ENCODE results near the gene C1orf232.

The C1orf232 gene

DNA sequence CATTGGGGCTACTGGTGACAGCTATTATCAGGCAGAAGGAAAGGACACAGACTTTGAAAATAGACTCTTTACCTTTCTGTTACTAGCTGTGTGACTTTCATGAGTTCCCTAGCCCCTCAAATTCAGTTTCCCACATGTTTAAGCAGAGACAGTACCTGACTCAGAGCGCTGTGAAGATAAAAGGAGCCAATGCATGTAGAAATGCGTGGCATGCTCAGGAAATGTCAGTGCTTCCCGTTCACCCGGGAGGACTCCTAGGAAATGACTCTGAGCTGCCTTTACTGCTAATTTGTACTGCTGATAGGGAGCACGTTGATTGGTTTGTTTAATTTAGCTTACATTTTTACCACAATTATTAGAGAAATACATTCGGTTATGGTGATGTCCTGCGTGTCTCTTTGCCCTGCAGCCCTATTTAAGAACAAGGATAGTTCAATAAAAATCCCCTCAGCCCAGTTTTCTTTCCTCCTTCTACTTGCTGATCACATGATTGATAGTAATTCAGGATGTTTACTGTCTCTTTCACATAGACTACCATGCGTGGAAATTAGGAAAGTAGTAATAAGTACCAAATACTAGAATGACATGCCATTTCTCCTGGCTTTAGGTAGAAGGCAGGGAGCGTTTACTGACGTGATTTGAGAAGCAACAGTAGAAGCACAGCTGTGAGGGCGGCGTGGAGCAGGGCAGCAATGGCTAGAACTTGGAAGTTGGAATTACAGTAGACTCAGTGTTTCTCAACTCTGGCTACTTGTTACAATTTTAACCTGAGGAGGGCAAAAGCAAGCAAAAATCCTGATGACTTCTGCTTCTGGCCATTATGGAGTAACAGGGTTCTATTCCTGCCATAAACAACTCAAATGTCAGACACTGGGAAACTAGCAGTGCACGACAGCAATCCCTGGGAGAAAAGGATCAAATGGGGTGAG, 41.3 kb downstream of the C1orf232 start:
- no peaks in the 10 kb centered on the region for H3K9me3 ChIP-seq (ENCODE audit: insufficient read depth, low read depth, low read length)
- no peak overlapping the region for H3K9ac ChIP-seq (ENCODE audit: low read depth, low read length)
- peaks cover 5% of the 10 kb centered on the region; the same call in 1 of the 2 replicates for H3K4me1 ChIP-seq (ENCODE audit: insufficient read depth, low read length)
- H3K4me3 ChIP-seq (ENCODE audit: low read length), result no peak overlapping the region
- H3K36me3 ChIP-seq (ENCODE audit: insufficient read depth, low read depth, low read length), result peaks cover 4% of the 10 kb centered on the region; the same call in 1 of the 2 replicates
- H3K27me3 ChIP-seq (ENCODE audit: insufficient read depth, low read length), result no peaks in the 10 kb centered on the region
- no peak overlapping the region for H3K27ac ChIP-seq (ENCODE audit: low read length)

DNA sequence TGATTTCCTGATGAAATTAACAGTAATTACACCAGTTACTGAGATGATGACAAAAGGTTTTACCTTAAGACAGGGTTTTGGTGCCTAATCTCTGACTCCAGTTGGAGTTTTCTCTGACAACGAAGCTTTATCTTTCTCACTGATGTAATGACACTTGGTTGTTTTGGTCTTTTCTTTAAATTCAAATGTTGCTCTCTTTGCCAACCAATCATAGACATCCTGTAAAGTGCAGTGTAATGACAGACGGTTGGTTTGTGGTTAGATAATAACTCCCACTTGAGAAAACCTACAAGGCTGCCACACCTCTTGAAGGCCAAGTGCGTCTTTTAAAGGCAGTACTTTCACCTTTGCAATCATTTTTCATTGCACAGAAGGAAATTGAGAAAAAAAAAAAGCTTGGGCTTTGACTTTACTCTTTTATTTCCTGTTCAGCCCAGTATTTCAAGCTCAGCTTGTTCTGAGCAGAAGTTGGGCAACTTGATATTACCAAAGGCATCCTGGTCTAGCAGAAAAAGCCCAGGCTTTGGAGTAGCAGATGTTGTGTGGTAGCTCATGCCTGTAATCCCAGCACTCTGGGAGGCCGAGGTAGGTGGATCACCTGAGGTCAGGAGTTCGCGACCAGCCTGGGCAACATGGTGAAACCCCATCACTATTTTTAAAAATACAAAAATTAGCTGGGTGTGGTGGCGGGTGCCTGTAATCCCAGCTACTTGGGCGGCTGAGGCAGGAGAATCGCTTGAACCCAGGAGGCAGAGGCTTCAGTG, 42.3 kb downstream of the C1orf232 start:
- peaks cover 12% of the 10 kb centered on the region; the same call in 1 of the 2 replicates for H3K36me3 ChIP-seq (ENCODE audit: insufficient read depth, low read depth, low read length)
- no peak overlapping the region for H3K9ac ChIP-seq (ENCODE audit: low read depth, low read length)
- H3K4me1 ChIP-seq (ENCODE audit: insufficient read depth, low read length), result peaks cover 5% of the 10 kb centered on the region; the same call in 1 of the 2 replicates
- H3K27ac ChIP-seq (ENCODE audit: low read length), result no peak overlapping the region
- no peaks in the 10 kb centered on the region for H3K27me3 ChIP-seq (ENCODE audit: insufficient read depth, low read length)
- no peaks in the 10 kb centered on the region for H3K9me3 ChIP-seq (ENCODE audit: insufficient read depth, low read depth, low read length)
- no peak overlapping the region for H3K4me3 ChIP-seq (ENCODE audit: low read length)

DNA sequence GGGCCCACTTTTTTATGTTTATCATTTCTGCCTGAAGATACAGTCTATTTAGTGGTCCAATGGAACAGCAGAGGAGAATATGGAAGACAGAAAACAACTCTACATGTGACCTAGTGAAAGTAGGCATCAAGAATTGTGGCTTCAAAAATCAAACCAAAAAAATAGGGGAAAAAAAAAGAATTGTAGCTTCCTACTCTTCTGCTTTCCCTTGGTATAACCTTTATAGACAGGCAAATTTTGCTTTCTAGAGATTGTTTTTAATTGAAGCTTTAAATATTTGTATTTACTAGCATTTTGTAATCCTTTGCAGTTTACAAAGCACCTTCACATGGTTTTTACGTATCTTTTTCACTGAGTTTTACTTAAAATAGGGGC, 42.8 kb downstream of the C1orf232 start:
- H3K27ac ChIP-seq (ENCODE audit: low read length), result no peak overlapping the region
- H3K4me3 ChIP-seq (ENCODE audit: low read length), result no peak overlapping the region
- H3K9ac ChIP-seq (ENCODE audit: low read depth, low read length), result no peak overlapping the region

DNA sequence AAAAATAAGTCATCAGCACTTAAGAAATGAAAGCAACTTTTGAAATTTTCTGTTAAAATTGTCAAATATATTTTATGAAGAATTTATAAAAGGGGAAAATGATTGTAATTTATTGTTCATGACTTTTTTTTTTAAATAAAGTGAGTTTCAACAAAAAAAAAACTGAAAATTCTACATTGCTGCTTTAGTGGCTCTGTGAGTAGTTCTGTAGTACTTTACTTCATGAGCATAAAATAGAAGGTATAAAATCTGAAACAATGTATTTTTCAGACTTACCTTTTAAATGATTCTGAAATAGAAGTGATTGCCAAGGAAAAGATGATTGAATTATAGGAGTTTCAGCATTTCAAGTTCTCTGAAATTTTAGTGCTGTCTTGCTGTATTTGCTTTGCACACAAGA, 43.4 kb downstream of the C1orf232 start:
- no peak overlapping the region for H3K4me3 ChIP-seq (ENCODE audit: low read length)
- H3K27ac ChIP-seq (ENCODE audit: low read length), result no peak overlapping the region
- H3K36me3 ChIP-seq (ENCODE audit: insufficient read depth, low read depth, low read length), result peaks cover 12% of the 10 kb centered on the region; the same call in 1 of the 2 replicates
- H3K9ac ChIP-seq (ENCODE audit: low read depth, low read length), result no peak overlapping the region
- no peaks in the 10 kb centered on the region for H3K9me3 ChIP-seq (ENCODE audit: insufficient read depth, low read depth, low read length)
- no peaks in the 10 kb centered on the region for H3K27me3 ChIP-seq (ENCODE audit: insufficient read depth, low read length)
- peaks cover 5% of the 10 kb centered on the region; the same call in 1 of the 2 replicates for H3K4me1 ChIP-seq (ENCODE audit: insufficient read depth, low read length)

More for the DNA sequence above, 42.8 kb downstream of the C1orf232 start:
- Histone ChIP-seq H3K9me3 (ENCODE audit: insufficient read depth, low read depth, low read length) (no peaks in the 10 kb centered on the region), H3K27me3 (ENCODE audit: insufficient read depth, low read length) (no peaks in the 10 kb centered on the region), H3K36me3 (ENCODE audit: insufficient read depth, low read depth, low read length) (peaks cover 12% of the 10 kb centered on the region; the same call in 1 of the 2 replicates), H3K4me1 (ENCODE audit: insufficient read depth, low read length) (peaks cover 5% of the 10 kb centered on the region; the same call in 1 of the 2 replicates)

DNA sequence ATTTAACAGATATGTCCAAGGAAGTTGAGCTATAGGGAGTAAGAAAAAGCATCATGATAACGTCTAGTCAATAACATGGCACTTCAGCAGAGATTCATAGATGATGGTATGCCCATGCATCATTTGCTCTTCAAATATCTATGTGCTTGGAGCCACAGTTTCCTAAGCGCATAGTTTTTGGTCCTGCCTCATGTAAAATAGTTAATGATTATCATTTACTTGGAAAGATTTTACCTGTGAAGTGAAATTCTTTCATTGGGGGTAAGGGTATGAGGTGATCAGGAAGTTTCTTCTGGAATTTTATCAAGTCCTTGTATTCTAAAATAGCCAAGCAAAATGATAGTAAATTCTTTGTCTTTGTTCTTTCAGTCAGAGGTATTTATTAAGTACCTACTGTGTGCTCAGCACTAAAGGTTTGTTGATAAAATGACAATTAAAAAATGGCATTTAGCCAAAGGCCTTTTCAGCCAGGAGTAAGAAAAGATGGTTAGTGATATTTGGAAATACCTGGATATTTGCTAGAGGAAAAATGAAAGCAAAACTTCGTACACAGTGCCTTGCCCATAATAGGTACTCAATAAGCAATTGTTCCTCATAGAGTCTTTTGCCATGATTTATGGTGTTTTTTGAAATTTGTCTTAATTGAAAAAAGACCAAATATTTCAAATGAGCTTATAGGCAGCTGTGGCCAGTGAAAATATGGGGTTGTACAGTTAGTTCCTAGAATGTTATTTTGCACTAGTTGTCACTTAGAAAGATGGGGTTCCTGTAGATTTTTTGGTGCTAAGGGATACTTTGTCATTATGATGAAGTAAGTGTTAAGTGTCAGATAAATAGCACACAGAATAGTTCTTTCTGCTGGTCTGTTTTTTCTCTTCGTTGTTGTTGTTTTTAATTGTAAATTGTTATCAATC, 44.1 kb downstream of the C1orf232 start:
- Histone ChIP-seq H3K9ac (ENCODE audit: low read depth, low read length) (no peak overlapping the region), H3K4me1 (ENCODE audit: insufficient read depth, low read length) (peaks cover 5% of the 10 kb centered on the region; the same call in 1 of the 2 replicates), H3K27me3 (ENCODE audit: insufficient read depth, low read length) (no peaks in the 10 kb centered on the region), H3K36me3 (ENCODE audit: insufficient read depth, low read depth, low read length) (peaks cover 12% of the 10 kb centered on the region; the same call in 1 of the 2 replicates), H3K27ac (ENCODE audit: low read length) (no peak overlapping the region), H3K4me3 (ENCODE audit: low read length) (no peak overlapping the region), H3K9me3 (ENCODE audit: insufficient read depth, low read depth, low read length) (no peaks in the 10 kb centered on the region)

DNA sequence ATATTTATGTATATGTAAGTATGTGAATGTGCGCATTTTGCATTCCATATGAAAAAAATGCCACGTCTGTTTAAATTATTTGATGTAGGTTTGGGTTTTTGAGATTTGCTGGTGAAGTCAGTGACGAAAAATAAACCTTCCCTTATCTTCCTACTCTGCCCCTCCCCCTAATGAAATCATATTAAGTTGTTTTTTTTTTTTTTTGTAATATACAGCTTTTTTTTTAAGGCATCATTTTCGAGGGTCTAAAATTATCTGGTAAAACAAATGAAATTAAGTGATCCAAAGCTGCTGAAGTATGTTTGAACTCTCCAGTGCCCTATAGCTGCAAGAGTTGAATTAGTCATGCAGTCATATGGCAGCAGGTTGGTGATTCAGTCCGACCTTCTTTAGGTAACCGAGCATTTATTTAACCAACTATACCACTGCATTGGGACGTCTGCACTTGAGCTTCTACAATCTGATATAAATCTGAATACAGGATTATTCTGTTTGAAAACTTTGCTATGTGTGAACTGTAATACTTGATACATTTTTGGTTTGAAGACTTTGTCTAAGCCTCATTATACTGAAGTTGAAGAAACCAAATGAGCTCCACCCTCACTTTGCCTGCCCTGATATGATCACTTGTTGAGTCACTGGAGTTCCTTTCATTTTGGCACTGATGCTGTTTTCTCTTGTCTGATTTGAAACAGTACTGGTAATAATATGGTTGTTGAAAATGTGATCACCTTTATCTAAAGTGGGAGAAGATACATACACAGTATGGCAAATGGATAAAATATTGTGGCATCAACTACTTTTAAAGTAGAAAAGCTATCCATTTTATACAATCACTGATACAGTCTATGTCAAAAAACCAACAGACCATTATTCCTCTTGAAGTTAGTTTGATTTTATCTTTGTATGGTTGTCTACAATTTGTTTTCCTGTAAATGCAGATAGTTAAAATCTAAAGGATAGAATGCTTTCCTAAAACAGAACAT, 45.5 kb downstream of the C1orf232 start:
- Histone ChIP-seq H3K36me3 (ENCODE audit: insufficient read depth, low read depth, low read length) (peaks cover 20% of the 10 kb centered on the region), H3K9me3 (ENCODE audit: insufficient read depth, low read depth, low read length) (no peaks in the 10 kb centered on the region), H3K27me3 (ENCODE audit: insufficient read depth, low read length) (no peaks in the 10 kb centered on the region), H3K27ac (ENCODE audit: low read length) (no peak overlapping the region), H3K9ac (ENCODE audit: low read depth, low read length) (no peak overlapping the region), H3K4me1 (ENCODE audit: insufficient read depth, low read length) (peaks cover 5% of the 10 kb centered on the region; the same call in 1 of the 2 replicates), H3K4me3 (ENCODE audit: low read length) (no peak overlapping the region)

DNA sequence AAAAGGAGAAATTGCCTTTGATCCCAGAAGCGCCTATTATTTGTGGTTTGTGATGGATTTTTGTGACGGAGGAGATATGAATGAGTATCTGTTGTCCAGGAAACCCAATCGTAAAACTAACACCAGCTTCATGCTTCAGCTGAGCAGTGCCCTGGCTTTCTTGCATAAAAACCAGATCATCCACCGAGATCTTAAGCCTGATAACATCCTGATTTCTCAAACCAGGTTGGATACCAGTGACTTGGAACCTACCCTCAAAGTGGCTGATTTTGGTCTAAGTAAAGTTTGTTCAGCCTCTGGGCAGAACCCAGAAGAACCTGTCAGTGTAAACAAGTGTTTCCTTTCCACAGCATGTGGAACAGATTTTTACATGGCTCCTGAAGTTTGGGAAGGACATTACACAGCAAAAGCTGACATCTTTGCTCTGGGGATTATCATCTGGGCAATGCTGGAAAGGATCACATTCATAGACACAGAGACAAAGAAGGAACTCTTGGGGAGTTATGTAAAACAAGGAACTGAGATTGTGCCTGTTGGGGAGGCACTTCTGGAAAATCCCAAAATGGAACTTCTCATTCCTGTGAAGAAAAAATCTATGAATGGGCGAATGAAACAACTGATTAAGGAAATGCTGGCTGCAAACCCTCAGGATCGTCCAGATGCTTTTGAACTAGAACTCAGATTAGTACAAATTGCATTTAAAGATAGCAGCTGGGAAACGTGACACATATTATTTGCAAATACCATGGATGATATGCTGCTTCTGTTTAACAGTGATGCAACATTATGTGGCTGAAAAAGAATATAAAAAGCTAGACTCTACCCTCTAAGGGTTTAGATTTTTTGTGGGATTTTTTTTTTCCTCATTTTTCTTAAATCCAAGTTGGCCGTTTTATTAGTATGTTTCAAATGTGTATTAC, 46.6 kb downstream of the C1orf232 start:
- no peak overlapping the region for H3K4me3 ChIP-seq (ENCODE audit: low read length)
- H3K9ac ChIP-seq (ENCODE audit: low read depth, low read length), result no peak overlapping the region
- H3K4me1 ChIP-seq (ENCODE audit: insufficient read depth, low read length), result peaks cover 5% of the 10 kb centered on the region; the same call in 1 of the 2 replicates
- H3K27me3 ChIP-seq (ENCODE audit: insufficient read depth, low read length), result no peaks in the 10 kb centered on the region
- peaks cover 20% of the 10 kb centered on the region for H3K36me3 ChIP-seq (ENCODE audit: insufficient read depth, low read depth, low read length)
- no peak overlapping the region for H3K27ac ChIP-seq (ENCODE audit: low read length)
- H3K9me3 ChIP-seq (ENCODE audit: insufficient read depth, low read depth, low read length), result no peaks in the 10 kb centered on the region

DNA sequence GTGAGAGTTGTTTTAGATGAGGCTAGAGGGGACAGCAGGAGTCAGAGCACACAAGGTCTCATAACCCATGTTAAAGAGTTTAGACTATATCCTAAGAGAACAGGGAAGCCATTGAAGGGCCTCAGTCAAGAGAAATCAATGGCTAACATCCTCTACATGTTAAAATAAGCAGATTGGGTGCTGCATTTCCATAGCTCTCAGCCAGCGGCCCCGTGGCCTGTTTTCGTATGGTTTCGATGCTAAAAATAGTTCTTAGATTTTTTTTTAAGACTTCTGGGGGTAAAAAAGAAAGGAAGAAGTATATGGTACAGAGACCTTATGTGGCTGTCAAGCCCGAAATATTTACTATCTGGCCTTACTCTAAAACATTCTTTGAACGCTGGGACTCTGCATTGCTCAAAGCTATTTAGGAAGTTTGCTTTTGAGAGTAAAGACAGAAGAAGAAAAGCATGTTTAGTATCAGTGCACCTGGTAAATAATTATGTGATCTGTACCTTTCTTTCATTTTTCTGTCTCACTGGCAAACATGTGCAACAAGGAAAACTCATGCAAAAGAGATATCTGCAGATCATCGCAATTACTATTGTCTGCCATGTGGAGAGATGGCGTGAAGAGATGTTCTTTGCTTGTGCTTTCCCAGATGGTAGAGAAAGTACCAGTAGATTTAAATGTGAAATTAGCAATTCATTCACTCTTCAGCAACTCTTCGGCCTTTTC, 48.7 kb downstream of the C1orf232 start:
- Histone ChIP-seq H3K27me3 (ENCODE audit: insufficient read depth, low read length) (no peaks in the 10 kb centered on the region), H3K4me3 (ENCODE audit: low read length) (no peak overlapping the region), H3K9ac (ENCODE audit: low read depth, low read length) (no peak overlapping the region), H3K36me3 (ENCODE audit: insufficient read depth, low read depth, low read length) (peaks cover 22% of the 10 kb centered on the region), H3K27ac (ENCODE audit: low read length) (no peak overlapping the region), H3K4me1 (ENCODE audit: insufficient read depth, low read length) (no peaks in the 10 kb centered on the region), H3K9me3 (ENCODE audit: insufficient read depth, low read depth, low read length) (no peaks in the 10 kb centered on the region)

DNA sequence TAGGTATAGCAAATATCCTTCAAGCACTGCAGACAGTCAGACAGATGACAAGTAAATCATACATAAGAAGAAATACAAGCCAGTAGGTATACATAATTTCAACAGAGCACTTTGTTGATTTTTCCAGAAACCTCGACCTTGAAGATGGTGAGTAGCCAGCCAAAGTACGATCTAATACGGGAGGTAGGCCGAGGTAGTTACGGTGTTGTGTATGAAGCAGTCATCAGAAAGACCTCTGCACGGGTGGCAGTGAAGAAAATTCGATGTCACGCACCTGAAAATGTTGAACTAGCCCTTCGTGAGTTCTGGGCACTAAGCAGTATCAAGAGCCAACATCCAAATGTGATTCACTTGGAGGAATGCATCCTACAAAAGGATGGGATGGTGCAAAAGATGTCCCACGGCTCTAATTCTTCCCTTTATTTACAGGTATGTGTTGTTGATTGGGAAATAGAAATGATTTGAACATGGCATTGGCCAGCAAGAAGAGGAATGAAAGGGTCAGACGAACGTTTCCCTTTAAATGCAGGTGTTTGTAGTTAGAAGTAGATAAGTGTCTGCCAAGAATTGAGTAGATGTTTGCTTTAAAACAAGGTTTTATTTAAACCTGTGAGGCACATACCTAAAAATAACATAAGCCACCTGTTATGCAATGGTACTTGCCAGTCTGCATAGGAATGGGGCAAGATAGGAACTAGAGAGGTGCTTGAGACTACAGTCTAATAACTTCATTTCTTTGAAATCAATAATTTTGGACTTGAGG, 54.4 kb downstream of the C1orf232 start:
- Histone ChIP-seq H3K4me3 (ENCODE audit: low read length) (no peak overlapping the region), H3K4me1 (ENCODE audit: insufficient read depth, low read length) (peaks cover 10% of the 10 kb centered on the region; the same call in 1 of the 2 replicates), H3K27me3 (ENCODE audit: insufficient read depth, low read length) (peaks cover 13% of the 10 kb centered on the region), H3K36me3 (ENCODE audit: insufficient read depth, low read depth, low read length) (peaks cover 22% of the 10 kb centered on the region), H3K9me3 (ENCODE audit: insufficient read depth, low read depth, low read length) (no peaks in the 10 kb centered on the region), H3K9ac (ENCODE audit: low read depth, low read length) (no peak overlapping the region), H3K27ac (ENCODE audit: low read length) (no peak overlapping the region)

All from iPS-20b (cell line).